ENCODE measurements around the gene ST3GAL3. TPM values are rescaled to one million over a fixed set of nuclear protein-coding genes. Genes with fewer than 3 reads are reported as not detected.

The ST3GAL3 gene
- total and polyA plus RNA-seq, 2 of the 13 experiments (the other 11 are each of a cell fraction or from before 2014, with no cell fraction given) = 5.1 to 8.1 TPM

GRCh38 chr1:43979528-43980254 is 272.4 kb downstream of the ST3GAL3 start (continued):
- TF ChIP-seq SRSF4 (IDR thresholded peaks at IDR 0.05; ENCODE audit: low read depth, low read length, poor library complexity, severe bottlenecking) (no peak), ZNF513 (CRISPR knock-in tag; conservative IDR thresholded peaks at IDR 0.05) (no peak), RXRA (CRISPR knock-in tag; IDR thresholded peaks at IDR 0.05) (peak; percentile 41; the same call in 1 of the 2 replicates), RFXANK (CRISPR knock-in tag; IDR thresholded peaks at IDR 0.05) (no peak), RFX5 (IDR thresholded peaks at IDR 0.05; ENCODE audit: low read depth, low read length) (no peak), FOXK2 (IDR thresholded peaks at IDR 0.05) (no peak), ZNF30 (CRISPR knock-in tag; IDR thresholded peaks at IDR 0.05) (no peak), ZNF318 (CRISPR knock-in tag; IDR thresholded peaks at IDR 0.05) (no peak), CENPX (CRISPR knock-in tag; IDR thresholded peaks at IDR 0.05) (no peak), ZNF644 (CRISPR knock-in tag; IDR thresholded peaks at IDR 0.05; ENCODE audit: low read depth) (no peak), GATA4 (IDR thresholded peaks at IDR 0.05; ENCODE audit: borderline replicate concordance, low read depth) (no peak), ZNF710 (CRISPR knock-in tag; IDR thresholded peaks at IDR 0.05; ENCODE audit: borderline replicate concordance) (no peak), DMAP1 (CRISPR knock-in tag; IDR thresholded peaks at IDR 0.05) (peak; percentile 97), REXO4 (CRISPR knock-in tag; IDR thresholded peaks at IDR 0.05; ENCODE audit: borderline replicate concordance) (no peak), MXD1 (CRISPR knock-in tag; IDR thresholded peaks at IDR 0.05) (0 out of 2 replicates have a peak, but pooled peaks have one; percentile 75), ATF3 (CRISPR knock-in tag; IDR thresholded peaks at IDR 0.05) (no peak), CHCHD3 (CRISPR knock-in tag; IDR thresholded peaks at IDR 0.05) (no peak), ZNF20 (CRISPR knock-in tag; IDR thresholded peaks at IDR 0.05) (no peak)

All from HepG2 (cell line).